ENCODE data around the gene TTC7B. TPM values are rescaled to one million over a fixed set of nuclear protein-coding genes. Genes with fewer than 3 reads are reported as not detected.

TTC7B gene
- polyA plus RNA-seq, 1 donor from 2014 or later, result 19.9 TPM

DNA sequence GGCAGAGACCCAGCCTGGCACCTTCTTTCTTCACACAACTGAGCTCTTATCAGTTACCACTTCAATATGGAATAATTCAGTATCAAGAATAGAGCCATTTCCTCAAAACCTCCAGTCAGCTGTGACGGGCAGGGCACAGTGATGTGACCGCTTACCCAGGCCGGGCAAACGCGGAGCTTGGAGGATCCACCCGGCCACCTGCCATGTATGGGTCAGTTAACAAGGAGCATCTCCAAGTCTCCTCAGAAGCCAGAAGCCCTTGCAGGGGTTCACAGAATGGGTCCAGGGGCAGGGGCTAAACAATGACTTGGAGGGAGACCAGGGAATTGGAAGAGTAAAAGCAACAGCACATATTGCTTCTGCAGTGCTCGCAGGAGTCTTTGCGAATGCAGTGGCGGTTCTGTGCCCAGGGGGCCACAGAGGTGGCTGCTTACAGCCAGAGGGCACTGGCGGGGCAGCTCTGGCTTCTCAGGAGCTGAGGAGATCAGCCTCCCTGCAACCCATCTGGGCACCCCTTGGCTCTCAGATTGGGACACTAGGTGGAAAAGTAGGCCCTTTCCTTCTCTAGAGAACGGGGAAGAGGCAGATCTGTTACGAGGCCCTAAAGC, 257.1 kb downstream of the TTC7B start:
- Histone ChIP-seq H3K79me2 (replicated peaks; ENCODE audit: insufficient read depth, low read length) (no peaks in the 10 kb centered on the region), H3F3A (ENCODE audit: insufficient read depth, low read length, poor library complexity, severe bottlenecking) (no peaks in the 10 kb centered on the region), H3K9me3 (ENCODE audit: low read length) (no peaks in the 10 kb centered on the region), H4K20me1 (ENCODE audit: insufficient read depth) (no peaks in the 10 kb centered on the region), H3K36me3 (ENCODE audit: insufficient read depth, low read length) (no peaks in the 10 kb centered on the region), H3K9ac (ENCODE audit: low read length) (no peak overlapping the region), H3K27me3 (ENCODE audit: insufficient read depth, low read depth, low read length) (no peaks in the 10 kb centered on the region), H3K27ac (ENCODE audit: low read length) (no peak overlapping the region), H3K4me3 (ENCODE audit: low read length) (no peak overlapping the region), H3K4me2 (ENCODE audit: low read length) (no peak overlapping the region), H2AFZ (ENCODE audit: low read depth, low read length) (no peak overlapping the region), H3K9me2 (ENCODE audit: insufficient read depth, low read length) (no peaks in the 10 kb centered on the region)
- TF ChIP-seq MXI1 (conservative IDR thresholded peaks at IDR 0.05; ENCODE audit: poor library complexity, severe bottlenecking), result no peak

DNA sequence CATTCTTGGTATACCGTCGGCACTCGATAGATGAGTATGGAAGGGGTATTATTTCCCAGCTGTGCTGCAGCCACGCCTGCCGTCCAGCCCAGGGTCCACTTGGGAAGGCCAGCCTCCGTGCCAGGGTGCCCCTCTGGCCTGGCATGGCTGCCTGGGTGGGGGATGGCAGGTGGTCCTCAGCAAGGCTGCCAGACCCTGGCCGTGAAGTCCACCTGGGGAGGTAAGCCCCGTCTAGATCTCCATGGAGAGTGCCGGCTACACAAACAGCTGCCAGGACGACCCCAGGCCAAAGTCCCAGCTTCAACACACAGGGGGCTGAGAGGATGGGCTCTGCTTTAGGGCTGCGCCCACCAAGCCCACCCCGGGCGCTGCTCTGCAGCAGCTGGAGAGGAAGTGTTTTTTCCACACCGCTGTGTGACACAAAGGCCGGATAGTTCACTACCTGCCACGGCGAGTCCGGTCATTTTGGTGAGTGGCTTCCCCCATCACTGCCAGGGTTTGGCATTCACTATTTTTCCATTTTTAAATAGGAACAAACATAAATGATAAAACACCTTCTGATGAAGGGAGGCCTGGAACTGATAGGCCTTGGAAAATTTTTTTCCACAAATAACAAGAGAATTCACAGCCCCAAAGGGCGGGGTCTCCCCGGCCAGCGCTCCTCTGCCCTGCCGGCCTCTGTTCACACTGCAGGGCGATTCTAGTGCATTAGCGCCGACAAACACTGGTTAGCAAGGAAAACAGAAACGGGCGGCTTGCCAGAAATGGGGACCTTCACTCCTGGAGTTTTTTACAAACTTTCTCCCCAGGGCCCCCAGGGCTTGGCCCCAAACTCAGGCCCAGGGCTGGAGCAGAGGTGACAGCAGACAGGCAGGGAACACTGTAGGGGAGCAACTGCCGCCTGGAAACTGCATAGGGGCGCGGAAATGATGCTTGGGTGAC, 257.9 kb downstream of the TTC7B start:
- Histone ChIP-seq H3K27me3 (ENCODE audit: insufficient read depth, low read depth, low read length) (no peaks in the 10 kb centered on the region), H3K9me2 (ENCODE audit: insufficient read depth, low read length) (no peaks in the 10 kb centered on the region), H3K9me3 (ENCODE audit: low read length) (no peaks in the 10 kb centered on the region), H3F3A (ENCODE audit: insufficient read depth, low read length, poor library complexity, severe bottlenecking) (no peaks in the 10 kb centered on the region), H3K4me2 (ENCODE audit: low read length) (no peak overlapping the region), H4K20me1 (ENCODE audit: insufficient read depth) (no peaks in the 10 kb centered on the region), H2AFZ (ENCODE audit: low read depth, low read length) (no peak overlapping the region), H3K9ac (ENCODE audit: low read length) (no peak overlapping the region), H3K79me2 (replicated peaks; ENCODE audit: insufficient read depth, low read length) (no peaks in the 10 kb centered on the region), H3K27ac (ENCODE audit: low read length) (no peak overlapping the region), H3K36me3 (ENCODE audit: insufficient read depth, low read length) (no peaks in the 10 kb centered on the region), H3K4me3 (ENCODE audit: low read length) (no peak overlapping the region)
- TF ChIP-seq POLR2AphosphoS5 (IDR thresholded peaks at IDR 0.05), result no peak
- no peak for TF ChIP-seq EP300 (conservative IDR thresholded peaks at IDR 0.05; ENCODE audit: poor library complexity, severe bottlenecking)
- TF ChIP-seq MXI1 (conservative IDR thresholded peaks at IDR 0.05; ENCODE audit: poor library complexity, severe bottlenecking), result no peak
- no peak for TF ChIP-seq RAD21 (conservative IDR thresholded peaks at IDR 0.05)
- TF ChIP-seq, protein P1, sequence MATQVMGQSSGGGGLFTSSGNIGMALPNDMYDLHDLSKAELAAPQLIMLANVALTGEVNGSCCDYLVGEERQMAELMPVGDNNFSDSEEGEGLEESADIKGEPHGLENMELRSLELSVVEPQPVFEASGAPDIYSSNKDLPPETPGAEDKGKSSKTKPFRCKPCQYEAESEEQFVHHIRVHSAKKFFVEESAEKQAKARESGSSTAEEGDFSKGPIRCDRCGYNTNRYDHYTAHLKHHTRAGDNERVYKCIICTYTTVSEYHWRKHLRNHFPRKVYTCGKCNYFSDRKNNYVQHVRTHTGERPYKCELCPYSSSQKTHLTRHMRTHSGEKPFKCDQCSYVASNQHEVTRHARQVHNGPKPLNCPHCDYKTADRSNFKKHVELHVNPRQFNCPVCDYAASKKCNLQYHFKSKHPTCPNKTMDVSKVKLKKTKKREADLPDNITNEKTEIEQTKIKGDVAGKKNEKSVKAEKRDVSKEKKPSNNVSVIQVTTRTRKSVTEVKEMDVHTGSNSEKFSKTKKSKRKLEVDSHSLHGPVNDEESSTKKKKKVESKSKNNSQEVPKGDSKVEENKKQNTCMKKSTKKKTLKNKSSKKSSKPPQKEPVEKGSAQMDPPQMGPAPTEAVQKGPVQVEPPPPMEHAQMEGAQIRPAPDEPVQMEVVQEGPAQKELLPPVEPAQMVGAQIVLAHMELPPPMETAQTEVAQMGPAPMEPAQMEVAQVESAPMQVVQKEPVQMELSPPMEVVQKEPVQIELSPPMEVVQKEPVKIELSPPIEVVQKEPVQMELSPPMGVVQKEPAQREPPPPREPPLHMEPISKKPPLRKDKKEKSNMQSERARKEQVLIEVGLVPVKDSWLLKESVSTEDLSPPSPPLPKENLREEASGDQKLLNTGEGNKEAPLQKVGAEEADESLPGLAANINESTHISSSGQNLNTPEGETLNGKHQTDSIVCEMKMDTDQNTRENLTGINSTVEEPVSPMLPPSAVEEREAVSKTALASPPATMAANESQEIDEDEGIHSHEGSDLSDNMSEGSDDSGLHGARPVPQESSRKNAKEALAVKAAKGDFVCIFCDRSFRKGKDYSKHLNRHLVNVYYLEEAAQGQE (IDR thresholded peaks at IDR 0.05; ENCODE audit: borderline replicate concordance), result no peak
- no peak for TF ChIP-seq CTCF (IDR thresholded peaks at IDR 0.05; ENCODE audit: poor library complexity, severe bottlenecking)
- no peak for TF ChIP-seq EZH2 (IDR thresholded peaks at IDR 0.05; ENCODE audit: borderline replicate concordance, insufficient read depth, low read length, poor library complexity, severe bottlenecking)
- no peak for TF ChIP-seq TAF1 (IDR thresholded peaks at IDR 0.05; ENCODE audit: low read depth)
- no peak for TF ChIP-seq SMC3 (conservative IDR thresholded peaks at IDR 0.05; ENCODE audit: poor library complexity)
